H9 (cell line): ENCODE measurements around the gene GJA9. TPM values are rescaled to one million over a fixed set of nuclear protein-coding genes. Genes with fewer than 3 reads are reported as not detected.

Experiments
- DNase-seq: peaks from one replicate; pipeline ENCODE4 v3.0.0-alpha.2; 2017
- H2AFZ ChIP-seq: one replicate; pipeline ENCODE4 v1.6.1; 2013; ENCODE audit warnings: mild to moderate bottlenecking, low read length, control low read depth, moderate library complexity
- H2AK5ac ChIP-seq: 2 replicates; pipeline ENCODE4 v1.6.1; 2013; ENCODE audit warnings: low read length, control low read depth, mixed read lengths; ENCODE audit not compliant: insufficient read length
- H2BK120ac ChIP-seq: one replicate; pipeline ENCODE4 v1.6.1; 2013; ENCODE audit warnings: low read depth, mild to moderate bottlenecking, low read length, control low read depth, inconsistent platforms; ENCODE audit not compliant: poor library complexity, severe bottlenecking
- H2BK12ac ChIP-seq: 2 replicates; pipeline ENCODE4 v1.6.1; 2013; ENCODE audit warnings: low read length, control low read depth, mixed read lengths, low read depth; ENCODE audit not compliant: insufficient read length
- H2BK15ac ChIP-seq: 2 replicates; pipeline ENCODE4 v1.6.1; 2013; ENCODE audit warnings: low read depth, low read length, control low read depth
- H2BK20ac ChIP-seq: one replicate; pipeline ENCODE4 v1.6.1; 2013; ENCODE audit warnings: low read depth, mild to moderate bottlenecking, low read length, control low read depth, inconsistent platforms; ENCODE audit not compliant: poor library complexity, severe bottlenecking
- H2BK5ac ChIP-seq: 2 replicates; pipeline ENCODE4 v1.6.1; 2013; ENCODE audit warnings: low read length, control low read depth, mixed read lengths; ENCODE audit not compliant: insufficient read length
- H3K14ac ChIP-seq: 2 replicates; pipeline ENCODE4 v1.6.1; 2013; ENCODE audit warnings: low read length, control low read depth; ENCODE audit not compliant: insufficient read depth
- H3K18ac ChIP-seq: 2 replicates; pipeline ENCODE4 v1.6.1; 2013; ENCODE audit warnings: low read depth, mild to moderate bottlenecking, mixed read lengths, low read length, control low read depth; ENCODE audit not compliant: insufficient read length
- H3K23ac ChIP-seq: 2 replicates; pipeline ENCODE4 v1.6.1; 2013; ENCODE audit warnings: low read length, control low read depth, mixed read lengths, low read depth; ENCODE audit not compliant: insufficient read length
- H3K23me2 ChIP-seq: 2 replicates; pipeline ENCODE4 v1.6.1; 2013; ENCODE audit warnings: low read depth, mild to moderate bottlenecking, mixed read lengths, low read length, control low read depth; ENCODE audit not compliant: insufficient read length, poor library complexity, severe bottlenecking
- H3K27ac ChIP-seq: 2 replicates; pipeline ENCODE4 v1.5.1; 2013; ENCODE audit warnings: low read length, control low read depth, mixed read lengths, low read depth; ENCODE audit not compliant: insufficient read length
- H3K27me3 ChIP-seq: 2 replicates; pipeline ENCODE4 v1.6.1; 2013; ENCODE audit warnings: low read length, control low read depth, inconsistent platforms; ENCODE audit not compliant: insufficient read depth
- H3K4ac ChIP-seq: 2 replicates; pipeline ENCODE4 v1.6.1; 2013; ENCODE audit warnings: low read depth, mild to moderate bottlenecking, control low read depth, inconsistent platforms, low read length, moderate library complexity
- H3K4me1 ChIP-seq: 2 replicates; pipeline ENCODE4 v1.6.1; 2013; ENCODE audit warnings: low read length, control low read depth, inconsistent platforms; ENCODE audit not compliant: insufficient read depth
- H3K4me2 ChIP-seq: 2 replicates; pipeline ENCODE4 v1.6.1; 2013; ENCODE audit warnings: low read length, control low read depth, mixed read lengths; ENCODE audit not compliant: insufficient read length, insufficient read depth
- H3K56ac ChIP-seq: 2 replicates; pipeline ENCODE4 v1.6.1; 2013; ENCODE audit warnings: low read depth, mild to moderate bottlenecking, mixed read lengths, low read length, control low read depth; ENCODE audit not compliant: insufficient read length
- H3K79me1 ChIP-seq: 2 replicates; pipeline ENCODE4 v1.6.1; 2013; ENCODE audit warnings: low read depth, mild to moderate bottlenecking, moderate library complexity, low read length, control low read depth, inconsistent platforms; ENCODE audit not compliant: insufficient read depth, poor library complexity, severe bottlenecking
- H3K79me2 ChIP-seq: 2 replicates; pipeline ENCODE4 v1.6.1; 2013; ENCODE audit warnings: low read length, control low read depth, inconsistent platforms; ENCODE audit not compliant: insufficient read depth
- H3K9ac ChIP-seq: 2 replicates; pipeline ENCODE4 v1.6.1; 2013; ENCODE audit warnings: low read length, control low read depth, mixed read lengths; ENCODE audit not compliant: insufficient read length; ENCODE audit errors: extremely low read depth
- H3K9me3 ChIP-seq: one replicate; pipeline ENCODE4 v1.6.1; 2013; ENCODE audit warnings: low read depth, low read length, inconsistent platforms; ENCODE audit not compliant: control insufficient read depth
- H3T11ph ChIP-seq: one replicate; pipeline ENCODE4 v1.6.1; 2013; ENCODE audit warnings: mild to moderate bottlenecking, low read length, control low read depth, inconsistent platforms
- H4K20me1 ChIP-seq: one replicate; pipeline ENCODE4 v1.6.1; 2013; ENCODE audit not compliant: control insufficient read depth, insufficient read length, insufficient read depth
- H4K5ac ChIP-seq: 2 replicates; pipeline ENCODE4 v1.6.1; 2013; ENCODE audit warnings: low read depth, mild to moderate bottlenecking, mixed read lengths, low read length, control low read depth; ENCODE audit not compliant: insufficient read length
- H4K8ac ChIP-seq: replicated peaks from 2 replicates; pipeline ENCODE4 v1.6.1; 2013; ENCODE audit warnings: low read length, control low read depth, mixed read lengths, low read depth; ENCODE audit not compliant: insufficient read length
- H4K91ac ChIP-seq: 2 replicates; pipeline ENCODE4 v1.6.1; 2013; ENCODE audit warnings: low read depth, mild to moderate bottlenecking, moderate library complexity, mixed read lengths, low read length, control low read depth; ENCODE audit not compliant: insufficient read length
- H3K27ac Mint-ChIP-seq, 3 experiments: 2 replicates in 2 of 3; 3 replicates in 1 of 3; pipeline ENCODE4 v1.8.0; 2020 to 2021; ENCODE audit warnings: mixed read lengths in 3 of 3, mild to moderate bottlenecking in 1 of 3, moderate library complexity in 1 of 3
- H3K27me3 Mint-ChIP-seq: 2 replicates; pipeline ENCODE4 v1.8.0; 2021; ENCODE audit warnings: low read depth, mild to moderate bottlenecking, moderate library complexity, mixed read lengths
- H3K36me3 Mint-ChIP-seq, 3 experiments: 2 replicates in 2 of 3; 3 replicates in 1 of 3; pipeline ENCODE4 v1.8.0; 2020 to 2021; ENCODE audit warnings: low read depth in 3 of 3, mixed read lengths in 3 of 3; ENCODE audit not compliant: insufficient read depth in 1 of 3
- H3K4me1 Mint-ChIP-seq, 2 experiments: 2 replicates each; pipeline ENCODE4 v1.8.0; 2020; ENCODE audit warnings: mixed read lengths in 2 of 2
- H3K4me3 Mint-ChIP-seq, 2 experiments: 2 replicates in 1 of 2; 3 replicates in 1 of 2; pipeline ENCODE4 v1.8.0; 2020 to 2021; ENCODE audit warnings: mild to moderate bottlenecking in 2 of 2, mixed read lengths in 2 of 2, moderate library complexity in 1 of 2
- H3K9me3 Mint-ChIP-seq, 2 experiments: 2 replicates in 1 of 2; 3 replicates in 1 of 2; pipeline ENCODE4 v1.8.0; 2020; ENCODE audit warnings: mild to moderate bottlenecking in 2 of 2, mixed read lengths in 2 of 2, moderate library complexity in 1 of 2
- CTCF ChIP-seq: fragments of 200-600 bp; sonication (generic); conservative IDR thresholded peaks from 3 replicates; pipeline ENCODE4 v1.8.0; 2021; ENCODE audit warnings: antibody characterized with exemption, mild to moderate bottlenecking
- WGBS: extraction: QIAGEN DNeasy Blood & Tissue Kit; methylation state at CpG from one replicate; pipeline ENCODE4 v1.1.7; 2013; ENCODE audit warnings: missing lambda C conversion rate, low lambda C conversion rate, mixed read lengths; ENCODE audit not compliant: insufficient read length; ENCODE audit errors: extremely low coverage; 5-methylcytosine and 5-hydroxymethylcytosine counted together
- total RNA-seq: library from RNA; stranded (reverse); gene quantifications from 2 replicates; pipeline ENCODE4 v1.2.1, GENCODE V29; 2021

GJA9 gene
- total RNA-seq, 1 experiment from 2014 or later, result not detected

DNA sequence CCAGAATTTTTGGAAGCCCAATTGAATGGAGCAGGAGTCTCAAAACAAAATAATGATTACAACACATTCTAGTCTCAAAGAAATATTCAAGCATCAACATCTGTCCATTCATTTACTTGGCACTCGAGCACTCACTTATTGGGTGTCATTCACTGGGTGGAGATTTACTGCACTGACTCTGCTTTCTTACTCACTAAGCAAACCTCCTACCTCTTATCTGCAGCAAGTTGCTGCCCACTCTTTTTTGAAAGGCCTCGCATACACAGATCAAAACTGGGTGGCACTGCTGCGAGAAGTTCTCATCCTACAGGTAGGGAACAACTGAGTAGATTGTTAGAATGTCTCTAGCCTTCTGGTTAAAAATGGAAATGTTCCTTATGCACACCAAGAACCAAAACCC, 42.2 kb upstream of the GJA9 start:
- H3K23ac ChIP-seq, result no peak overlapping the region
- WGBS, result no CpG with 5 or more reads among the region's 3 CpGs
- H3K79me2 ChIP-seq, result no peaks in the 10 kb centered on the region
- no peaks in the 10 kb centered on the region for H3K4me1 ChIP-seq
- H2BK12ac ChIP-seq, result no peak overlapping the region
- H2BK15ac ChIP-seq, result no peak overlapping the region
- H3K27ac ChIP-seq, result no peak overlapping the region
- Mint-ChIP-seq H3K4me1 (peaks cover 6% of the 10 kb centered on the region in 2 experiments), H3K27me3 (no peaks in the 10 kb centered on the region), H3K36me3 (no peaks in the 10 kb centered on the region), H3K9me3 (no peaks in the 10 kb centered on the region; a peak in 1 of 5 replicates), H3K4me3 (no peak overlapping the region), H3K27ac (no peak overlapping the region)
- H3K23me2 ChIP-seq, result no peaks in the 10 kb centered on the region
- no peak overlapping the region for H2BK5ac ChIP-seq
- no peaks in the 10 kb centered on the region for H3K27me3 ChIP-seq
- H4K8ac ChIP-seq, result no peak overlapping the region
- no peak overlapping the region for H3T11ph ChIP-seq
- no peak overlapping the region for H3K56ac ChIP-seq
- no peak overlapping the region for H2AFZ ChIP-seq
- no peak overlapping the region for H3K9ac ChIP-seq
- H3K79me1 ChIP-seq, result no peaks in the 10 kb centered on the region
- H3K4ac ChIP-seq, result no peak overlapping the region
- no peaks in the 10 kb centered on the region for H3K9me3 ChIP-seq
- DNase-seq, result no peak
- no peak overlapping the region for H3K14ac ChIP-seq
- no peak overlapping the region for H3K4me2 ChIP-seq
- no peak overlapping the region for H2BK120ac ChIP-seq
- TF ChIP-seq CTCF, result no peak
- no peak overlapping the region for H4K91ac ChIP-seq
- no peak overlapping the region for H2AK5ac ChIP-seq
- H4K20me1 ChIP-seq, result no peaks in the 10 kb centered on the region
- H3K18ac ChIP-seq, result no peak overlapping the region
- no peak overlapping the region for H4K5ac ChIP-seq
- H2BK20ac ChIP-seq, result no peak overlapping the region
